ENCODE measurements around the gene AQP2. TPM values are rescaled to one million over a fixed set of nuclear protein-coding genes. Genes with fewer than 3 reads are reported as not detected.

Gene AQP2
- total RNA-seq, 1 experiment from 2014 or later = not detected

DNA sequence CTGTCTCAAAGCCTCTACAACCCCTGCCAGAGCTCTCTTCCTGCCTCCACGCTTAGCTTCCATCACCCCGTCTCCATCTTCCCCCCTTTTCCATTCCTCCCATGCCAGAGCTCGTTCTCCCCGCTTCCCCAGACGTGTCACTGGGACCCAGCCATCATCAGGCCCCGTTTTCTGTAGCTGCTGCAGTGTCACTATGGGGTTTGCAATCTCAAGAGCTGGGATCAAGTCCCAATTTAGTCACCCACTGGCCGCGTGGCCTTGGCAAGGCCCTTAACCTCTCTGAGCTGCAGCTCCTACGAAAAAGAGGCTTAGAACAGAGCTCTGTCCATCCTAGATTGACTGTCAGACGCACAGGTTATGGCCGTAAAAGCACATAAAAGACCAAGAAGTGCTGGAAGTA is 45.9 kb upstream of the AQP2 start:
- no peaks in the 10 kb centered on the region for H3K9me3 ChIP-seq
- H3K4me1 Mint-ChIP-seq (ENCODE audit: low read depth, unreplicated experiment) = peaks cover 7% of the 10 kb centered on the region
- BruUV-seq (replicated peaks) = no TSS peak
- no peak overlapping the region for H3K27ac Mint-ChIP-seq (ENCODE audit: unreplicated experiment)
- no peaks in the 10 kb centered on the region for H3K36me3 ChIP-seq (ENCODE audit: control insufficient read depth, insufficient read depth, low read length)
- intact Hi-C loops (cut with micrococcal nuclease; ENCODE audit: unreplicated experiment) = loop anchor here (5.0 kb wide), 1 partner anchor 37 kb away; no protein-coding TSS in a partner anchor
- peaks cover under 1% of the 10 kb centered on the region for H3K36me3 Mint-ChIP-seq (ENCODE audit: insufficient read depth, unreplicated experiment)
- H3K27me3 Mint-ChIP-seq (ENCODE audit: insufficient read depth, unreplicated experiment) = no peaks in the 10 kb centered on the region
- no peaks in the 10 kb centered on the region for H3K27me3 ChIP-seq (replicated peaks; ENCODE audit: control insufficient read depth, insufficient read depth, low read length)
- CTCF ChIA-PET = interaction anchor here (1.2 kb wide), 1 partner anchor 37 kb away, joined by 4 read pairs; no protein-coding TSS in a partner anchor
- H3K9me3 Mint-ChIP-seq (ENCODE audit: unreplicated experiment) = no peaks in the 10 kb centered on the region
- DNase-seq = no peak
- H3K4me3 ChIP-seq (ENCODE audit: low read depth, low read length) = no peak overlapping the region
- H3K4me3 Mint-ChIP-seq (ENCODE audit: unreplicated experiment) = no peak overlapping the region
- H3K4me1 ChIP-seq = no peaks in the 10 kb centered on the region
- POLR2A ChIA-PET = no interaction called here
- TF ChIP-seq, protein P1, sequence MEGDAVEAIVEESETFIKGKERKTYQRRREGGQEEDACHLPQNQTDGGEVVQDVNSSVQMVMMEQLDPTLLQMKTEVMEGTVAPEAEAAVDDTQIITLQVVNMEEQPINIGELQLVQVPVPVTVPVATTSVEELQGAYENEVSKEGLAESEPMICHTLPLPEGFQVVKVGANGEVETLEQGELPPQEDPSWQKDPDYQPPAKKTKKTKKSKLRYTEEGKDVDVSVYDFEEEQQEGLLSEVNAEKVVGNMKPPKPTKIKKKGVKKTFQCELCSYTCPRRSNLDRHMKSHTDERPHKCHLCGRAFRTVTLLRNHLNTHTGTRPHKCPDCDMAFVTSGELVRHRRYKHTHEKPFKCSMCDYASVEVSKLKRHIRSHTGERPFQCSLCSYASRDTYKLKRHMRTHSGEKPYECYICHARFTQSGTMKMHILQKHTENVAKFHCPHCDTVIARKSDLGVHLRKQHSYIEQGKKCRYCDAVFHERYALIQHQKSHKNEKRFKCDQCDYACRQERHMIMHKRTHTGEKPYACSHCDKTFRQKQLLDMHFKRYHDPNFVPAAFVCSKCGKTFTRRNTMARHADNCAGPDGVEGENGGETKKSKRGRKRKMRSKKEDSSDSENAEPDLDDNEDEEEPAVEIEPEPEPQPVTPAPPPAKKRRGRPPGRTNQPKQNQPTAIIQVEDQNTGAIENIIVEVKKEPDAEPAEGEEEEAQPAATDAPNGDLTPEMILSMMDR (IDR thresholded peaks at IDR 0.05; ENCODE audit: insufficient read depth in 1 of 2, low read depth in 1 of 2, low read length in 1 of 2, severe bottlenecking in 1 of 2, unreplicated experiment in 1 of 2) = no peak

DNA sequence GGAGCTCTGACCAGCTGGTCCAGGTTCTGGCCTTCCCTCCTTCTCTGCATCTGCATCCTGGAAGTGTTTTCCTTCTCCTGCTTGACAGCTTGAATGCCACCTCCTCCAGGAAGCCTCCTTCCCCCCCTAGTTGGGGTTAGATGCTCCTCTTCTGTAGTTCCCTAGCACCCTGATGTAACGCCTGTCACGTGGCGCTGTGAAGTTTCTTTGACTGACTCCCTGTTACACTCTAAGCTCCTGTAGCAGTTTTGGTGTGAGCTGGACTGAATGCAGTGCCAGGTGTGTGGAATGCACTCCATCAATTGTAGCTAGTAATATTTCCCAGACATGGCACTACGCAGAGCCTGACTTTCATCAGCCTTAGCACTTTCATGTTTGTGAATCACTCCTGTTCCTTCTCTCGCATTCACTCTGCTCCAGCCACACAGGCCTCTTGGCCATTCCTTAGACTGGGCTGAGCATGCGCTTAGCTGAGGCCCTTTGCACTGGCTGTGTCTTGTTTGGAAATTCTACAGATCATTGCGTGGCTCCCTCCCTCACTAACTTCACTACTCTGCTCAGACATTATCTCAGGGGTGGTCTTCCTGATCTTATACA is 44.7 kb upstream of the AQP2 start:
- Mint-ChIP-seq H3K36me3 (ENCODE audit: insufficient read depth, unreplicated experiment) (no peaks in the 10 kb centered on the region), H3K4me3 (ENCODE audit: unreplicated experiment) (no peak overlapping the region), H3K4me1 (ENCODE audit: low read depth, unreplicated experiment) (peaks cover 7% of the 10 kb centered on the region), H3K27me3 (ENCODE audit: insufficient read depth, unreplicated experiment) (no peaks in the 10 kb centered on the region), H3K27ac (ENCODE audit: unreplicated experiment) (peak overlapping the region; percentile 16), H3K9me3 (ENCODE audit: unreplicated experiment) (no peaks in the 10 kb centered on the region)
- TF ChIP-seq, protein P1 (IDR thresholded peaks at IDR 0.05; ENCODE audit: insufficient read depth in 1 of 2, low read depth in 1 of 2, low read length in 1 of 2, severe bottlenecking in 1 of 2, unreplicated experiment in 1 of 2) = no peak
- POLR2A ChIA-PET = interaction anchor here (0.5 kb wide), 1 partner anchor 223 kb away, joined by 4 read pairs; no protein-coding TSS in a partner anchor
- H3K27me3 ChIP-seq (replicated peaks; ENCODE audit: control insufficient read depth, insufficient read depth, low read length) = no peaks in the 10 kb centered on the region
- no peaks in the 10 kb centered on the region for H3K9me3 ChIP-seq
- no TSS peak for BruUV-seq (replicated peaks)
- intact Hi-C loops (cut with micrococcal nuclease; ENCODE audit: unreplicated experiment) = no loop called here
- no peaks in the 10 kb centered on the region for H3K36me3 ChIP-seq (ENCODE audit: control insufficient read depth, insufficient read depth, low read length)
- CTCF ChIA-PET = no interaction called here
- H3K4me3 ChIP-seq (ENCODE audit: low read depth, low read length) = no peak overlapping the region
- DNase-seq = no peak
- H3K4me1 ChIP-seq = no peaks in the 10 kb centered on the region

DNA sequence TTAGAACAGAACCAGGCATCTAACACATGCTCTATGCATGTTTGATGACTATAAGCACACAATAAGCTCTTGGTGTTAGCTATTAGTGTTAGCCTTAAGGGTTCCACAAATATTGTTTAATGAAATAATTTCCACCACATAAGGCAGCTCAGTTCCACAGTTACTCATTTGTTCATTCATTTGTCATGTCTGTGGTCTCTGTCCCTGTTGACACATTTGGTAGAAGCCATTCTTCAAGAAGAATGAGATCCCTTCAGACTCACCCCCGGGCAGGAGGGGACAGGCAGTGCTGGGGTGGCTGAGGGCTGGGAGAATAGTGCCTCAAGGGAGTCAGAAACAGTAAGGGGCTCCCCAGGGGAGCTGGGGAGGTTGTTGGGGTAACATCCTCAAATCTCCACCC is 43.2 kb upstream of the AQP2 start:
- Mint-ChIP-seq H3K9me3 (ENCODE audit: unreplicated experiment) (no peaks in the 10 kb centered on the region), H3K27me3 (ENCODE audit: insufficient read depth, unreplicated experiment) (no peaks in the 10 kb centered on the region), H3K27ac (ENCODE audit: unreplicated experiment) (no peak overlapping the region), H3K36me3 (ENCODE audit: insufficient read depth, unreplicated experiment) (no peaks in the 10 kb centered on the region), H3K4me3 (ENCODE audit: unreplicated experiment) (no peak overlapping the region), H3K4me1 (ENCODE audit: low read depth, unreplicated experiment) (peaks cover 7% of the 10 kb centered on the region)
- Histone ChIP-seq H3K9me3 (no peaks in the 10 kb centered on the region), H3K4me3 (ENCODE audit: low read depth, low read length) (no peak overlapping the region), H3K27me3 (replicated peaks; ENCODE audit: control insufficient read depth, insufficient read depth, low read length) (no peaks in the 10 kb centered on the region), H3K36me3 (ENCODE audit: control insufficient read depth, insufficient read depth, low read length) (no peaks in the 10 kb centered on the region), H3K4me1 (no peaks in the 10 kb centered on the region)
- intact Hi-C loops (cut with micrococcal nuclease; ENCODE audit: unreplicated experiment) = no loop called here
- no TSS peak for BruUV-seq (replicated peaks)
- POLR2A ChIA-PET = no interaction called here
- TF ChIP-seq, protein P1 (IDR thresholded peaks at IDR 0.05; ENCODE audit: insufficient read depth in 1 of 2, low read depth in 1 of 2, low read length in 1 of 2, severe bottlenecking in 1 of 2, unreplicated experiment in 1 of 2) = no peak
- peak in 1 of 2 experiments; percentile 19 for DNase-seq
- CTCF ChIA-PET = interaction anchor here (0.7 kb wide), 1 partner anchor 166 kb away, joined by 4 read pairs; the partner anchor contains the start of gene TMBIM6
